PC-3 (cell line): ENCODE results near the gene ODAD2.

ENCODE experiments used
- CTCF ChIP-seq: fragments of 300-600 bp; sonication (generic); conservative IDR thresholded peaks from 2 replicates; pipeline ENCODE4 v1.5.1; 2017; ENCODE audit warnings: antibody characterized with exemption, low read depth, mild to moderate bottlenecking, low read length
- EZH2 ChIP-seq: fragments of 300-600 bp; sonication (generic); IDR thresholded peaks from one replicate; pipeline ENCODE4 v1.6.1; 2017; ENCODE audit warnings: antibody characterized with exemption, mild to moderate bottlenecking, low read length; ENCODE audit not compliant: unreplicated experiment
- EZH2phosphoT487 ChIP-seq: fragments of 300-600 bp; sonication (generic); IDR thresholded peaks from 2 replicates; pipeline ENCODE4 v1.6.1; 2018; ENCODE audit warnings: mild to moderate bottlenecking, antibody characterized with exemption, low read length, borderline replicate concordance

DNA sequence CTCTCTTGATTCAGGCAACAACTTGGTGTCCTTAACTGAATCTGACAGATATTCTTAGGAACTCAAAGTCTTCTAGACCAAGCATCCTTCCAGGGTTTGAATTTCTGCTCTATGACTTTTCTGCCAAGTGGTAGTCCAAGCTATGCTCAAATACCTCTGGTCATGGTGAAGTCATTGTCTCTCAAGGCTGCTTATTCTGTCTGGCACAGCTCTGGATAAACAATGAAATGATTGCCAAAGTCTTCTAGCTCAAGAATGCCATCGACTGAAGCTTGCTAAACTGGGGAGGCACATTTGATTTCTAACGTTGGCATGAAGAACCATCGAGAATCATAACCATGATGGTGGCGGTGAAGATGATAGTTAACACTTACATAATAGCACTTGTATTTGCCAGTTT, 137.1 kb downstream of the ODAD2 start:
- no peak for TF ChIP-seq EZH2
- TF ChIP-seq CTCF = no peak
- no peak for TF ChIP-seq EZH2phosphoT487
